Endometrial microvascular endothelial cells (primary cell): ENCODE results near the gene BZW2. TPM values are rescaled to one million over a fixed set of nuclear protein-coding genes. Genes with fewer than 3 reads are reported as not detected.

Experiments used
- in situ Hi-C: cut with HindIII; loops from 2 replicates; pipeline ENCODE4 v1.10.0; 2017; ENCODE audit warnings: low sequenced_read_pairs, low pct_unique_long_range_greater_than_20kb; ENCODE audit errors: inconsistent ontology term
- total RNA-seq: library from RNA; depleted of rRNA; stranded (reverse); fragments of >200 nt; gene quantifications from one replicate; pipeline ENCODE4 v1.2.3, GENCODE V29; 2015; ENCODE audit errors: inconsistent ontology term

Gene BZW2
- total RNA-seq, 1 donor from 2014 or later, result 132 TPM

- in situ Hi-C loops, result no loop called here
Observed at GRCh38 chr7:16738011-16738688, 92.2 kb downstream of the BZW2 start.

DNA sequence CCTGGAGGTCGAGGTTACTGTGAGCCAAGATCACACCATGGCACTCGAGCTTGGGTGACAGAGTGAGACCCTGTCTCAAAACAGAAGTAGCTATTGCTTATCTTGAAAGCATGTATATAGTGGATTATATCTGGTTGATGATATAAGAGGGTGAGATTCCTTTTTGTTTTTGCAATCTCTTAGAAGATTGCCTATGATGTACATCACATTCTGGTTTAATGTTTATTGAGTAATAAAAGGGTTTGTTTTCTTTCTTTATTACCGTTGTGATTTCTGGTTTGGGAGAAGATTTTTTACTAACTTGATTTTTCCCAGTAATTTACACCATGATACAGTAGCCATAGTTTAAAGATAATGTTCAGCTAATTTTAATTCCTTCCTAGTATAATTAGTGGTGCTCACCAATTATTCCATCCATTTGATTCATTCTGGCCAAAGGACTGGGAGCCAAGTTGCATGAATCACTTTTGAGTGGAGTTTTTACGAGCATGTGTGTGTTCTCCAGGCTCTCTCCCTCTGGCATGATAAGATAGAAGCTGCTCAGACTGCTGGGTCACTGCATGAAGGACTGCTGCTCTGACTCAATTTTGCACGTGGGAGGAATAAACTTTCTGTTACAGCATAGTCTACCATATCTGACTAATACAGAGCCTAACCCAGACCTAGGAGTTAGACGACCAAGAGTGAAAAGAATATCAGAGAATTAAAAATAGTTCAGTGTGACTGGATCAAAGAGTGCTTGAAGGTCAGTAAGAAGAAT lies 94.1 kb downstream of the BZW2 start:
- in situ Hi-C loops, result no loop called here

GRCh38 chr7:16740623-16740953 lies 94.6 kb downstream of the BZW2 start:
- in situ Hi-C loops, result no loop called here

DNA sequence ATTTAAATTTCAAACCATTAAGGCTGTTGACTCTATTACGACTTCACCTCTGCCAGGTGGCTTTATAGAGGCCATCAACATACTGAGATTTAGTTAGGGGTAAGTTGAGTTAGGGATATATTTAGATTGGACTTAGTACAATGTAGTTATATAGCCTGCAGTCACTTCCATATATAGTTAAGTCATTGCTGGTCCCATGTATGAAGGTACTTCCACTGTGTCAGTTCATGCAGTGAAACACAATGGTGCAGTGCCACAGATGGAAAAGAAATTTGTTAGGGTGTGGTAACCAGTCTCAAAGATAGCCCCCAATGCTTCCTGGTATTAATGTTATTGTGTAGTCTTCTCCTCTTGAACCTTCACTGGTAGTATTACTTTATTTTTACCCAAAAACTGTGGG lies 95.0 kb downstream of the BZW2 start:
- in situ Hi-C loops, result no loop called here

GRCh38 chr7:16741676-16742075 lies 95.7 kb downstream of the BZW2 start:
- in situ Hi-C loops, result no loop called here

- in situ Hi-C loops, result no loop called here
Observed at GRCh38 chr7:16742547-16742946, 96.6 kb downstream of the BZW2 start.

DNA sequence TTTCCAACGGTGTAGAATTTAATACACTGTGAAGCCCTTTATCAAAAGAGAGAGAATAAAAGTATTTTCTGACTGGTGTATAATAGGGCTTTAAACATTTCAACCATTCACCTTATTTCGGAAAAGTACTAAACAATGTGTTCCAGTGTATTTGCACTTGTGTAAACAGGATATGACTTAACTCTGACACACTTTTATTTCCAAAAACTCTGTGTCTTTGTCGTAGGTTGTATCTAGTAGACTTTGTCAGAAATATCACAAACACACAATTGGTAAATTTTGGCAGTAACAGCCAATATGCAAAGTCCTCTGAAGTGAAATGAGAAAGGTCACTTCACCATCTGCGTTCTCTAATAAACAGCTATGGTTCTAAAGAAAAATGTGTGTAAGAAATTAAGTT lies 97.3 kb downstream of the BZW2 start:
- in situ Hi-C loops, result no loop called here

DNA sequence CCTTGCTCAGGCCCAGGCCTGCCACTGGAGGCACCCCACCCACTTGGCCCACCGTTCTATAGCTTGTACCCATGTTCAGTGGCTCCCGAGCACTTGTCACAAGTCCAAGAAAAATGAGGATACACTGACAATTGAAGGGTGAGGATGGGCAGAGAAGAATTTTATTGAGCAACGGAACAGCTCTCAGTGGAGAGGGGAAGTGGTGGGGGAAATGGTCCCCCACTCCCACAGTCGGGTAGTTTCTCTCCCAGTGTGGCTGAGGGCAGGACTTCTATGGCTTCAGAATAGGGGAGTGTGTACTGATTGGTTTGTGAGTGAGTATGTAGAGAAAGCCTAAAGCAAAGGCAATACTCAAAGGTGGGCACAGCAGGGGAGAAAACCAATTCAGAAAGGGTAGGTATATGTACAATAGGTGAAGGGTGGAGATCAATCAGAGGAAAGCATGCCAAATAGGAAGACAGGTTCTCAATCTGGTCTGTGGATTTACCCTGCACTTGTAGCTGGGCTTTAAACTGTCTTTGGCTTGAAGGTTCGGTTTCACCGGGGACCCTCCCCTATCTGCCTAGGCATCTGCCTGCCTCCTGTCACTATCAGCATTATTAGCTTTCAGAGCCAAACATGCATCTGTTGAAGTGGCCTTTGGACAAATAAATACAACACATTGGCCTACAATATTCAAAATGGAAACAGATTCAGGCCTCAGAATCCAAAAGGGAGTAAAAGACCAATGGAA lies 98.7 kb downstream of the BZW2 start:
- in situ Hi-C loops, result no loop called here

DNA sequence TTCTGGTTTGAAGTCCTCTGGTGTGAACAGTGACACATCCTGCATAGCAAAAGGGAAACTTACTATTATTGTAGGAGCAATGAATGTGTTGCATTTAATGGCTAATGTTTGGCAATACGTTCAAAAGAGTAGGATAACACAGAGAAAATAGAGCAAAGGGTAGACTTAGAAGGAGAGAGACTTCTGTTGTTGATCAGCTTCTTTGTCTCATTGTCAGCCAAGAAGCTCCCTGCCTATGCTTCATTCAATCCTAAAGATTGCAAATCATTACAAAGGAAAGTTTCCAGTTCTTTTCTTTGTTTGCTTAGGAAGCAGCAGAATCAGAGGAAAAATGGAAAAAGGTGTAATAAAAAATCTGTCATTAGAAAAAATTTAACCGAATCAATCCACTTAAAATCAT lies 99.7 kb downstream of the BZW2 start:
- in situ Hi-C loops, result no loop called here

DNA sequence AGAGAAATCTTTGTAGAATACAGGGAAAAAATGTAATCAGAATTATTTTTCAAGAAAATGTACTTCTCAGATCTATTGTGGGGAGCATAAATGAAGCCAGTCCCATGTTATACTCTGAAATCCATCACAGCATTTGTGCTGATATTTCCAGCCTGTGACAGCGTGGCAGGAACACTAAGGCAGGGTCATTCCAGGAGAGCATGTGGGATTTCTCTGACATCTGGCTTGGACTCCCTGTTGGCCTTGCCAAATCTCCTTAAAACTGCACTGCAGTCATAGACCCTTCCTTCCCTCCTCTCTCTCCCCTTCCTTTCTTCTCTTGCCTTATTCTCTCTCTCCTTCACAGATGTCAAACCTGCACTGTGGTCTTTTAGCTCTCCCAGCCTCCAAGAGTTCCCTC lies 101.1 kb downstream of the BZW2 start:
- in situ Hi-C loops, result no loop called here

DNA sequence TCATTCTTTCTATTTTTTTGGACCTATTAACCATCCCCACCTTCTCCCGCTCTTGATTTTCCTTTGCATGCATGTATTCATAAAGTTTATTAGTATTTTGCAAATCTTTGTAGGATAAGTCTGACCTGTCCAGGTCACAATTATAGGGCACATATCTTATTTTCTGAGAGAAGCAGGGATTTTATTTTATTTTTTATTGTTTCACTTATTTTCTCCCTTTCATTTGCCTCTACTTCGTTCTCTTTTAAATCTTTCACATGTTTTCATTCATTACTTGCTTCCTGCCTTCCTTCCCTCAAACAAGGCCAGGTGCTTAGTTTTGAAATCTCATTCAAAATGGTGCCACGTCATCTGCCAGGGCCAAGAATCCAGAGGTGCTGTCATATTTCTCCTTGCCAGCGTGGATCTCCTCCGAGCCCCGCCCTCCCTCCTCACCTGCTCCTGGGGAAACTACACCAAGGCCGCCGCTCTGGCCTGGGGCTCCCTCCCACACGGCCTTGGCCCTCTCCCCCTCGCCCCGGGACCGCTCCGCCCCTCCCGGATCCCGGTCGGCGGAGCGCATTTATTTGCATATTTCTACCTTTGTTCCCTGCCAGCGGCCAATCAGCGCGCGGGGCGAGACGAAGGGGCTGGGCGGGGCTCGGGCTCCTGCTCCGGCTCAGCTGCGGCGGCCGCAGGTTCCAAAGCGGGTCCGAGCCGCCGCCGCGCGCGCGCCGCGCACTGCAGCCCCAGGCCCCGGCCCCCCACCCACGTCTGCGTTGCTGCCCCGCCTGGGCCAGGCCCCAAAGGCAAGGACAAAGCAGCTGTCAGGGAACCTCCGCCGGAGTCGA lies 107.3 kb downstream of the BZW2 start, which contains the start of gene TSPAN13:
Gene TSPAN13 (plus strand): TSS at position 654 of the 830 bp plus-strand sequence. CDS start 213 bp downstream, outside the sequence.
- in situ Hi-C loops, result no loop called here

DNA sequence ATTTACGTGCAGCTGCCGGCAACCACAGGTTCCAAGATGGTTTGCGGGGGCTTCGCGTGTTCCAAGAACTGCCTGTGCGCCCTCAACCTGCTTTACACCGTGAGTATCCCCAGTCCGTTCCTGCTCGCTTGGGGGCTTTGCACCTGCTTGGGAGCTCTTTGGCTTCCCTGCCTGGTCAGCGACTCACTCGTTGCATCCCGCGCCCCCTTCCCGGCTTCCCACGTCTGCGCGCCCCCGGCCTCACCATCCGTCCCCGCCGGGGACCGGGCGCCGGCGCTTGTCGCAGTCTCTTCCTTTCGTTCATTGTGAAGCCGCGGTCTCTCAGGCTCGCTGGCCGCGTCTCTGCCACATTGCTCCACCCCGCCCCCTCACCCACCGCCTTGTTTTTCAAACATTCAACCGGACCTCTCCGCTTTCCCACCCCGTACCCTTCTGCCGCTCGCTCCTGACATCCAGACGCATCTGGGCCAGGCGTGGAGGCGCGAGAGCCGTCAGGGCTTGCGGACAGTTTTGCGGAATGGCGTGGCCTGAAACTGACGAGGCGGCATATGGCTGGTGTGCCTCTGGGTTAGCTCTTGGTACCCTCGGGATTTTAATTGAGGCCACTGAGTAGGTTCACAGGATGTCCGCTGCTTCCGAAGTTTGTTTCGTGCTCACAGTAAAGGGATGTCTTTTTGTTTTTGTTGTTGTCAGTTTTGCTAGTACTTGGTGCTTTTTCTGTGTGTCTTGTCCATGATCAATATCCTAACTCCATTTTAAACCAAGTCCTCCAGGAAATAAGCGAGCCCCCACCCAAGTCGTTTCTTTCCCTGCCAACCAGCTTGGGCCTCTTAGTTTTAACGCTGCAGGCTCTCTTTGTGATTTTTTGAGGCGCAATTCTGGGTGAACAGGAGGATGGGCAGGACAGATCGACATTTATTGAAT lies 108.2 kb downstream of the BZW2 start:
- in situ Hi-C loops, result no loop called here

GRCh38 chr7:16754856-16755317 lies 108.9 kb downstream of the BZW2 start:
- in situ Hi-C loops, result no loop called here

GRCh38 chr7:16755397-16755796 lies 109.4 kb downstream of the BZW2 start:
- in situ Hi-C loops, result no loop called here
